GM18907 (cell line): Measurements from ENCODE around the gene TRAPPC12.
A peak's percentile ranks its signal among the peaks of the same experiment; 100 is the strongest.
"Not testable (repeated sequence)": the region's sequence is repeated elsewhere in the genome, so short reads cannot be mapped to it uniquely, and the experiment has no call there.

Experiments used
- ATAC-seq: cut with Tn5 transposase; IDR thresholded peaks from one replicate; pipeline ENCODE4 v1.9.1; 2021; ENCODE audit warnings: mild to moderate bottlenecking, moderate library complexity; ENCODE audit not compliant: unreplicated experiment

The TRAPPC12 gene

GRCh38 chr2:3451926-3452671 lies 72.6 kb downstream of the TRAPPC12 start:
- no peak for ATAC-seq

GRCh38 chr2:3453190-3453999 lies 73.9 kb downstream of the TRAPPC12 start:
- no peak for ATAC-seq

GRCh38 chr2:3454005-3454404 lies 74.5 kb downstream of the TRAPPC12 start:
- not testable (repeated sequence) for ATAC-seq

GRCh38 chr2:3454802-3455201 lies 75.3 kb downstream of the TRAPPC12 start:
- ATAC-seq: no peak

GRCh38 chr2:3456125-3456524 lies 76.6 kb downstream of the TRAPPC12 start:
- ATAC-seq: no peak

- ATAC-seq: no peak
Measured at GRCh38 chr2:3457524-3458395, 78.3 kb downstream of the TRAPPC12 start.

- no peak for ATAC-seq
Measured at GRCh38 chr2:3458396-3459184, 79.1 kb downstream of the TRAPPC12 start.

GRCh38 chr2:3459185-3460015 lies 79.9 kb downstream of the TRAPPC12 start:
- no peak for ATAC-seq

GRCh38 chr2:3460156-3460555 lies 80.7 kb downstream of the TRAPPC12 start:
- ATAC-seq: no peak

- ATAC-seq: no peak
Measured at GRCh38 chr2:3460831-3461800, 81.6 kb downstream of the TRAPPC12 start.

GRCh38 chr2:3461801-3462492 lies 82.5 kb downstream of the TRAPPC12 start:
- peak; percentile 80 for ATAC-seq

GRCh38 chr2:3462493-3463104 lies 83.1 kb downstream of the TRAPPC12 start:
- ATAC-seq: no peak

- ATAC-seq: no peak
Measured at GRCh38 chr2:3463186-3463835, 83.8 kb downstream of the TRAPPC12 start.

GRCh38 chr2:3463944-3464343 lies 84.5 kb downstream of the TRAPPC12 start:
- no peak for ATAC-seq

- ATAC-seq: no peak
Measured at GRCh38 chr2:3464401-3465005, 85.0 kb downstream of the TRAPPC12 start.

- ATAC-seq: no peak
Measured at GRCh38 chr2:3465328-3465727, 85.8 kb downstream of the TRAPPC12 start.
